ENCODE data around the gene SYCP1. TPM values are rescaled to one million over a fixed set of nuclear protein-coding genes. Genes with fewer than 3 reads are reported as not detected.

The SYCP1 gene
- total and polyA plus RNA-seq, 8 donors, result not detected

- Histone ChIP-seq H3K27ac (no peak overlapping the region), H3K4me1 (no peaks in the 10 kb centered on the region), H3K27me3 (no peaks in the 10 kb centered on the region), H3K9me3 (peaks cover 0 to 4% (median 0%) of the 10 kb centered on the region in 4 donors), H3K36me3 (no peaks in the 10 kb centered on the region), H3K4me3 (no peak overlapping the region)
- intact Hi-C loops (cut with DNase I; ENCODE audit: low total_unique reads), result no loop called here
- TF ChIP-seq POLR2AphosphoS5 (IDR thresholded peaks at IDR 0.05), result no peak
- no peak for TF ChIP-seq EP300 (IDR thresholded peaks at IDR 0.05)
- TF ChIP-seq CTCF (IDR thresholded peaks at IDR 0.05), result no peak
- no peak for TF ChIP-seq POLR2A (IDR thresholded peaks at IDR 0.05)
- no peak for DNase-seq
- 77 to 85% (median 83%) methylated on average over 4 of the region's 4 CpGs for WGBS, 5 donors
Measured at GRCh38 chr1:114833421-114833820, 21.2 kb upstream of the SYCP1 start.

GRCh38 chr1:114844270-114844669 lies 10.4 kb upstream of the SYCP1 start:
- intact Hi-C loops (cut with DNase I; ENCODE audit: low total_unique reads), result no loop called here
- WGBS, 5 donors, result 77 to 85% (median 81%) methylated on average over 5 of the region's 5 CpGs
- no peak for DNase-seq
- no peaks in the 10 kb centered on the region for H3K9me3 ChIP-seq
- H3K4me3 ChIP-seq, result no peak overlapping the region
- H3K27me3 ChIP-seq, result peaks cover 0 to 5% (median 0%) of the 10 kb centered on the region in 3 donors
- H3K36me3 ChIP-seq, result no peaks in the 10 kb centered on the region
- TF ChIP-seq POLR2AphosphoS5 (IDR thresholded peaks at IDR 0.05) (no peak), CTCF (IDR thresholded peaks at IDR 0.05) (no peak), POLR2A (IDR thresholded peaks at IDR 0.05) (no peak)
- H3K4me1 ChIP-seq, result no peaks in the 10 kb centered on the region
- H3K27ac ChIP-seq, result no peak overlapping the region

GRCh38 chr1:114853584-114853983 lies 1.1 kb upstream of the SYCP1 start:
- 89 to 94% (median 91%) methylated on average over 15 of the region's 15 CpGs for WGBS, 5 donors
- Histone ChIP-seq H3K36me3 (no peaks in the 10 kb centered on the region), H3K9me3 (peaks cover 0 to 10% (median 0%) of the 10 kb centered on the region in 4 donors), H3K4me3 (no peak overlapping the region), H3K4me1 (peaks cover 0 to 9% (median 3%) of the 10 kb centered on the region in 4 donors), H3K27ac (no peak overlapping the region), H3K27me3 (peaks cover 0 to 40% (median 13%) of the 10 kb centered on the region in 3 donors)
- TF ChIP-seq POLR2AphosphoS5 (IDR thresholded peaks at IDR 0.05) (no peak), CTCF (IDR thresholded peaks at IDR 0.05) (no peak), EP300 (IDR thresholded peaks at IDR 0.05) (no peak), POLR2A (IDR thresholded peaks at IDR 0.05) (no peak)
- intact Hi-C loops (cut with DNase I; ENCODE audit: low total_unique reads), result no loop called here
- DNase-seq, result no peak

GRCh38 chr1:114861384-114861783 lies 6.7 kb downstream of the SYCP1 start:
- Histone ChIP-seq H3K27me3 (peaks cover 0 to 13% (median 0%) of the 10 kb centered on the region in 3 donors), H3K9me3 (no peaks in the 10 kb centered on the region), H3K4me3 (no peak overlapping the region), H3K36me3 (no peaks in the 10 kb centered on the region), H3K4me1 (no peaks in the 10 kb centered on the region), H3K27ac (no peak overlapping the region)
- no peak for DNase-seq
- intact Hi-C loops (cut with DNase I; ENCODE audit: low total_unique reads), result no loop called here
- WGBS, 5 donors, result 59 to 78% (median 70%) methylated on average over 3 of the region's 3 CpGs
- no peak for TF ChIP-seq POLR2AphosphoS5 (IDR thresholded peaks at IDR 0.05)
- TF ChIP-seq EP300 (IDR thresholded peaks at IDR 0.05), result no peak
- TF ChIP-seq POLR2A (IDR thresholded peaks at IDR 0.05), result no peak
- no peak for TF ChIP-seq CTCF (IDR thresholded peaks at IDR 0.05)

Data from stomach (tissue), 9 donors.